NCI-H2107 (cell line): ENCODE results near the gene TMC6.
"Not testable (repeated sequence)": the region's sequence is repeated elsewhere in the genome, so short reads cannot be mapped to it uniquely, and the experiment has no call there.

ENCODE experiments used
- DNase-seq: peaks from one replicate; lab custom pipeline; 2025; lab: John Stamatoyannopoulos, UW

TMC6 gene

GRCh38 chr17:78154903-78155811 lies 26.6 kb upstream of the TMC6 start:
- DNase-seq = no peak

- no peak for DNase-seq
Measured at GRCh38 chr17:78151514-78152008, 23.0 kb upstream of the TMC6 start.

GRCh38 chr17:78148286-78149016 lies 19.9 kb upstream of the TMC6 start:
- no peak for DNase-seq

- DNase-seq = no peak
Measured at GRCh38 chr17:78147315-78147998, 18.9 kb upstream of the TMC6 start.

- no peak for DNase-seq
Measured at GRCh38 chr17:78146881-78147280, 18.3 kb upstream of the TMC6 start.

- no peak for DNase-seq
Measured at GRCh38 chr17:78146471-78146869, 17.9 kb upstream of the TMC6 start.

GRCh38 chr17:78144736-78145641 lies 16.4 kb upstream of the TMC6 start:
- DNase-seq = no peak

- DNase-seq = no peak
Measured at GRCh38 chr17:78144147-78144719, 15.7 kb upstream of the TMC6 start.

- no peak for DNase-seq
Measured at GRCh38 chr17:78143214-78144146, 14.9 kb upstream of the TMC6 start.

- DNase-seq = no peak
Measured at GRCh38 chr17:78142119-78142861, 13.7 kb upstream of the TMC6 start.

GRCh38 chr17:78141437-78142118 lies 13.0 kb upstream of the TMC6 start:
- DNase-seq = no peak

- no peak for DNase-seq
Measured at GRCh38 chr17:78140169-78141051, 11.9 kb upstream of the TMC6 start.

GRCh38 chr17:78139861-78140168 lies 11.3 kb upstream of the TMC6 start:
- DNase-seq = not testable (repeated sequence)

GRCh38 chr17:78138204-78139060 lies 9.9 kb upstream of the TMC6 start:
- DNase-seq = no peak

GRCh38 chr17:78137392-78138203 lies 9.0 kb upstream of the TMC6 start:
- DNase-seq = no peak
